ENCODE measurements around the gene ABHD12. TPM values are rescaled to one million over a fixed set of nuclear protein-coding genes. Genes with fewer than 3 reads are reported as not detected.

The ABHD12 gene
- total RNA-seq, 2 experiments from 2014 or later, result 27.1 to 27.6 TPM

- Mint-ChIP-seq H3K9me3 (no peaks in the 10 kb centered on the region), H3K27me3 (peaks cover 9% of the 10 kb centered on the region), H3K27ac (no peak overlapping the region), H3K36me3 (ENCODE audit: low read depth) (peaks cover 9% of the 10 kb centered on the region), H3K4me1 (peaks cover 45% of the 10 kb centered on the region), H3K4me3 (no peak overlapping the region)
- POLR2A ChIA-PET, result no interaction called here
- no peak for DNase-seq
- CTCF ChIA-PET, result interaction anchor here (0.6 to 2.0 kb wide), 5 partner anchors 10 to 1086 kb away, joined by 3 to 8 read pairs (median 4); no protein-coding TSS in a partner anchor
Measured at GRCh38 chr20:25251019-25251418, 139.6 kb downstream of the ABHD12 start.

- Mint-ChIP-seq H3K4me3 (no peak overlapping the region), H3K27ac (no peak overlapping the region), H3K27me3 (peaks cover 9% of the 10 kb centered on the region), H3K4me1 (peaks cover 45% of the 10 kb centered on the region), H3K36me3 (ENCODE audit: low read depth) (peaks cover 9% of the 10 kb centered on the region), H3K9me3 (no peaks in the 10 kb centered on the region)
- ChIA-PET POLR2A (no interaction called here), CTCF (interaction anchor here (0.9 to 1.4 kb wide), 3 partner anchors 15 to 1223 kb away, joined by 3 to 5 read pairs (median 3); no protein-coding TSS in a partner anchor)
- no peak for DNase-seq
Measured at GRCh38 chr20:25250508-25250907, 140.1 kb downstream of the ABHD12 start.

Other genes with a start within 250 kb of the ABHD12 start
- gene ENTPD6, start 195.1 kb downstream of the ABHD12 start, total RNA-seq, result 10 to 100 TPM; 33.8 to 45.6 TPM
- gene PYGB, start 142.8 kb downstream of the ABHD12 start, total RNA-seq, result 10 to 100 TPM; 28.7 to 30.2 TPM
- gene GINS1, start 16.8 kb upstream of the ABHD12 start, total RNA-seq, result 10 to 100 TPM; 28.8 to 28.9 TPM
- gene NINL, start 194.7 kb upstream of the ABHD12 start, total RNA-seq, result 1 to 10 TPM; 2.3 to 3.7 TPM
- gene NANP, start 233.2 kb upstream of the ABHD12 start, total RNA-seq, result 1 to 10 TPM; 4.7 to 5.8 TPM

All from activated CD4-positive, alpha-beta T cell treated with anti-CD3 and anti-CD28 coated beads, Interleukin-2, amount 10 ng/mL, durations not matched to agents 7 days and 5 days (primary cell).